NCI-H2196 treated with DMSO at 0.1 percent for 48 hours (cell line): Measurements from ENCODE around the gene NFIX.

Experiments
- DNase-seq: peaks from one replicate; lab custom pipeline; 2025; ENCODE audit not compliant: unreplicated experiment; lab: John Stamatoyannopoulos, UW

NFIX gene

DNA sequence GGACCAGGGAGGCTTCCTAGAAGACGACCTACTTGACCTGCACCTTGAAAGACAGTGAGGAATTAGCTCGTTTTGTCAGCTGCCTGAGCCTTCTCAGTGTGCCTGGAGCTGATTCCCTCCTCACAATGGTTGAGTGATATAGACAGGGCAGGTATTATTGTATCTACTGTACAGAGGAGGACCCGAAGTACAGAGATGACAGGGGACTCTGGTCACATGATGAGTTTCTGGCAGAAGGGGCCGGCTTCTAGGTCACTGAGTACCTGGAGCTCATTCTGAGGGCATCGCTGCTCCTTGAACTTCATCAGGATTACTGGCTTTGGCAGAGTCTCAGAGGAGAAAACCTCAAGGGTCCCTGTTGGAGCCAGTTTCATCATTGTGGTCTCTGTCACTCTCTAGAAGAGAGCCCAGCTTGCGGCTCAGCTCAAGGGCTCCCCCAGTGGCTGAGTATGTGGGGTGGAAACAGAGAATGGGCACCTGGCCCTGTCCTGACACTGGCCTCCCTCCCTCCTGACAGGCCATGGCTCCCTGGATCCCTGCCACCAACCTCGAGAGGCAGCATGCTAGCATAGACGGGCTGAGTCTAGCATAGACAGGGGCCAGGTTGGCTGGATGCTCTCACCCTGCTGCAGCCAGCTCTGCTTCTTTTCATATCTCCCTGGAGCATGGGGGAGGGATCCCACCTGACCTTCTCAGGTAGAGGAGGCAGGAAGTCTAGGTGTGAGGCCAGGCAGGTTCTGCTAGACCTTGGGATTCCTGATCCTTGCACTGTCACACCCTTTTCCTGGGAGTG, 38.7 kb downstream of the NFIX start:
- peak; percentile 85 for DNase-seq

DNA sequence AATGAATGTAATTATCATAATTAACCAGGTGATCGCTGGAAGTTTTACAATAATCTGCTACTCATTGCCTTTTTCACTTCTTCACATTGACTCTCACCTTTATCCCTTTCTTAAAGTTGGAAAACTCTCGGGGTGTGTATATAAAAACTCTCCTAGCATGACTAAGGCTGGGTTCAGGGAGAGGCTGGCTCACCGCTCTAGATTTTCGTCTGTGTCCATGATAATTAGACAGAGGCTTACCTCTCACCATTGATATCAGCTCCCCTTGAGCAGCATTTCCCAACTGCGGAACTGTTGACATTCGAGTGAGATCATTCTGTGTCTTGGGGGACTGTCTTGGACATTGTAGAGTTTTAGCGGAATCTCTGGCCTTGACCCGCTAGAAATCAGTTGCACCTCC, 39.4 kb downstream of the NFIX start:
- DNase-seq: no peak

DNA sequence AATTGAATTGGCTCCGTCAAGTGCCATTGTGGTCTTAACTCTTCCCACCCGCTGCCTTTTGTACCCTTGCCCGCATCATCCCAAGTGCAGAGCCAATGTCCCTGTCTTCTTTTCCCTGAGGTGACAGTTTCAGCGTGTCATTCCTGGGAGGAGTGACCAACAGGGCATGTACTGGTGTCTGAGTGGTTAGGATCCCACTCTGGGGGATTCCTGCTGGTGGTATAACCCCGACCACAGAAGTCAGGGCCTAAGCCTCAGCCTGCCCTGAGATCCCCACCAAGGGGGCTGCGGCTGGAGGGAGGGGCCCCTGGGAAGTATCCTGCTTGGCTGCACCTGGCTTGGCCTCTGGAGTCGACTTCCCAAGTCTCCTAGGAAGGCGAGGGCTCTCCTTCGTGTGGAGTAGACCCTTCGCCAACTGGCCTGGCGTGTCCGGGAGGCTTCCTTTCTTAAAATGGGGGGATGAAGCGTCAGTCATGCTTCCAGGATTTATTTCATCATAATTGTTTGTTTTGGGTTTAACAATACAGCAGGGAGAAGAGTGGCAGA, 40.6 kb downstream of the NFIX start:
- no peak for DNase-seq

DNA sequence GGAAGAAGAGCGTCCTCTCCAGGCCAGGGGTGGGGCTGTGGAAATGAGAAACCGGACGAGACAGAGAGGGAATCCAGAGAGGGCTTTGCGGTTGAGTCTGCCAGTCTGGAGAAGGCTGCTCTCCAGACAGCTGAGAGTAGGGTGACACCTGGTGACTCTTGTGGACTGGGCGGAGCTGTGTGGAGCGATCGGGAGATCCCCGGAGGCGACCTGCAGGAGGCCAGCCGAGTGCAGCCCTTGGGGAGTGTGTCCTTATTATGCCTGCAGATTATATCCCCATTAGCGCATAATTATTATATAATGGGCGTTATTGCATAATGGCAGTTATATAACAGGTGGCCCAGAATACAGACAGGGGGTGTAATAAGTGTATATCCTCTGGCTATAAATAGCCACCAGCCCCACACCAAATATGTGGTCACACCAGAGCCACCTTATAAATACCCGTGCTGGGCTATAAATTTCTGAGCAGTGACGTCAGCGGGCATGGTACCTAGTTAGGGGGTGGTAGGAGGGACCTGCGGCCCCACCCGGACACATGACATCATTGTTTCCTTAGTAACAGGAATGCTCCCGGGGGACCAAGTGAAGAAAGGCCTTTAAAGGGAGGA, 41.2 kb downstream of the NFIX start:
- no peak for DNase-seq

DNA sequence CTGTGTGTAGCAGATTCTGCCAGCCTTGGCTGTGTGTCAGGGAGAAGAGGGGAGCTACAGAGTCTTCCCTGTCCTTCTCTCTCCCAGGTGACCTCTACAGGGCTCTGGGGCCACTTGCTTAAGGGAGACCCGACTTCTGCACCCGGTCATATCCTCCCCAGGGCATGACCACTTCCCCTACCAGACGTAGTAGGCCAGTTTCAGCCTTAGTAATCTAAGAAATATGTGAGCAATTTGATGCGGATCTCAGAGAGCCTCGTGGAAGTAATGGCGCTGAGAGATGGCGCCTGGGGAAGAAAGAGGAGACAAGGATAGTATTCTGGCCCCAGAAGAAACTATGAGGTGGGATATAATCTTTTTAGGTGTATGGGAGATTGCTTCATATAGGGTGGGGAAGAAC, 41.9 kb downstream of the NFIX start:
- DNase-seq: no peak

DNA sequence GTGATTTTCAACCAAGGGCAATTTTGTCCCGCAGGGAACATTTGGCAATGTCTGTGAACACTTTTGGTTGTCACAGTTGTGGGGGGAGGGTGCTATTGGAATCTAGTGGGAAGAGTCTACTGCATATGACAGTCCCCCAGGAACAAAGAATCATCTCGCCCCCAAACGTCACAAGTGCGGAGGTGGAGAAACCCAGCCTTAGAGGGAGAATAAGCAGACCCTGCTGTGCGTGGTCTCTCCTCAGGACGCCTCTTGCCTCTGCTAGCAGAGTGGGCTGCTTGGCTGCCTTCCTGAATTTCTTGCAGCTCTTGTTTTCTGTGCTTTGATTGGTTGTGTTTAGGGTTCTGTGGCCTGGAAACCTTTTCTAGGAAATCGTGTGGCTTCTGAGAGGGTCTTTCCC, 42.5 kb downstream of the NFIX start:
- no peak for DNase-seq

DNA sequence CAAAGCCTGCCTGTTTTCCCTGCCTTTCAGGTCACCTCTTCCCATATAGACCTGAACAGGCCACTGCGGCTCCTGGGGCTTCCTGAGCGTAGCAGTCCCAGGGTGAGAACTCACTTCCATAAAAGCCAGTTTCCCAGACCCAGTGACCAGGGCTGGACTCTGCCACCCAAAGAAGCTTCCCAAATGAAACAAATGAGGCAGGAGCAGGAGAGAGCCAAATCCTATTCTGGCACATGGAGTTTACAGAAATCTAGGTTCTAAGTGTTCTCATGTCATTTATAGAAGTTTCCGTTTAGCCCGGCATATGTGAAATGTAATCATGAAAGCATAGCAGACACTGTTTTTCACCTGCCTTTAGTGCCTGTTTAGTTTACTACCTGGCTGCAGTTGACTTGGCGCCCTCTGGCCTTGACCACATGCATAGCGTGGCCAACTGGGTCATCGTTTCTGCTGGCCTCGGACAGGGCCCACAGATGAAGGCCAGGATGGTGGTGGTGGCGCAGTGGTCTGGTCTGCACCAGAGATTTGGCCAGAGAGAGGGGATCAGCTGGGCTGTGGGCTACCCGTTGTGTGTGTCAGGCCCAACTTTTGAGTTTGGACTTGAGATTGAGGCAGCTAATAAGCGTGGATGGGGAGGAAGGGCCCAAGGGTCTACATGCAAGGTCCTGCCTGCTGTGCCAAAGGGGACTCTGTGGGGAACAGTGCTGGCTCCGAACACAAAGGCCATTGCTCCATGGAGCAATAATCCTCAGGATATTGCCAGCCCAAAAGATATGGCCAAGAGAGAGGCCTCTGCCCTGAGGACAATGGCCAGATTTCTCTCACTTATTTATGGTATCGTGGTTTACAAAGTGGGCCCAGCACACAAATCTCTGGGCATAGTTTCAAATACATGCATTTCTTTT, 43.3 kb downstream of the NFIX start:
- DNase-seq: no peak

DNA sequence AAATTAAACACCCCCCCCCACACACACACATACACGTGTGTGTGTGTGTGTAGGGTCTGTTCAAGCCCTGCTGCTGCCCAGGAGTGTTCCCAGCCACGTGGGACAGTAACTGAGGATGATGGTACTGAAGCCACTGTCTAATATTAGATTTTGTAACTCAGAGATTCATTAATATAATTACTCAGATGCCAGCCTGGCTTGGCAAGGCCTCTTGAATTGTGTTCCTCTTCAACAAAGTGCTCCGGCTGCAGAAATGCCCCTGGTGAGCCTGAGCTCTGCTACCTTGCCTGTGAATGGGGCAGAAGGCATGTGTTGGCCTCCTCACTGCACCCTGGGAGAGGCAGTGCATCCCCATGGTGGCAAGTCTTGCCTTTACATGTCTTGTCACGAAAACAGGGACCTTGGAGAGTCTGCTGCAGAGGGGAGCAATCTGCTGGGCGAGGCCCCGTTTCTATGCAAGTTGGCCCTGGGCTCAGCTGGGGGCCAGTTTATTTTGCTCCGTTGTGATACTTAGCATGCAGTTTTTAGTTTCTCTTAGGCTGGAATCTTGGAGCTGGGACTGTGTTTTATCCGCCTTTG, 44.0 kb downstream of the NFIX start:
- DNase-seq: no peak

DNA sequence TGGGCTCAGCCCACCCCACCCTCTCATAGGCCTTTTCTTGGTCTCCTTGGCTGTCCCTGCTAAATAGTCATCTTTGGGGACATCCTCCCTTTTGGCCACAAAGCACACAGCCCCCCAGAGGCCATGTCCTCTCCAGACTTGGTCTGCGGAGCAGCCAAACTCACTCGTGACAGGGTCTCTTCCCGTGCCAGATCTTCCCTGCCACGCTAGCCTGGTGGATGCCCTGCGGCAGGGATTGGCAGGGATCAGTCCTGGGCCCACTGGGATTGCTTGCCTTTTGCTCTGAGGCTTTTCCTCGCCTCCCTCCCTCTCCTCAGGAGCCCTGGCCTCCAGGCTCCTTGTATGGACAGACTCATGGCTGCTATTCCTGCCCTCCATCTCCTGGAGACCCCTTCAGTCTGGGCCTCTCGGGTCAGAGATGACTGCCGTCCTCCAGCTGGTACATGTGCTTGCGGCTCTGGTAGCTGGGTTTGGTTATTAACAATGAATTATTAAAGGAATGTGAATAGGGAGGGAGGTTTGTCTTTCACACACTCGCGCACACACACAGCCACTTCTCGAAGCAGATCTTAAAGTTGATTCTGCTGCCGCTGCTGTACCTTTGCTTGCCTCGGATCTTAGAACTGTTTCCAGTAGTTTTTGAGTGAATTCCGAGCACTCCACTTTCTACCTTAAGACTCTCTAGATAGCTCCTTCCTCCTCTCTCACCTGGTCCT, 45.1 kb downstream of the NFIX start:
- no peak for DNase-seq

DNA sequence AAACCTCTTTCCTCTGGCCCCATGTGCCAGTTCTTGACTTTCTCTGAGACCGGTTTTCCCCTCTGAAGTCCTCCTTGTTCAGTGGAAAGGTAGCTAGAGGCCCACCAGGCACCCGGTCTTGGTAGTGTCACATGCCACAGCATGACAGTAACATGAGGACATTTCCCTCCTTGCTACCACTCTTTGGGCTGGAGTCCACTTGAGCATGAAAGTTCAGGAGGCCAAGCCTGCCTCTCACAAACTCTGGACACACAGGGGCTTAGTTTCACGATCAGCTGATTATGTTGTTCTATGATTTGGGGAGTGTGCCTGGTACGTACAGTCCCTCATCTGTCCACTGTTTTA, 45.6 kb downstream of the NFIX start:
- no peak for DNase-seq

DNA sequence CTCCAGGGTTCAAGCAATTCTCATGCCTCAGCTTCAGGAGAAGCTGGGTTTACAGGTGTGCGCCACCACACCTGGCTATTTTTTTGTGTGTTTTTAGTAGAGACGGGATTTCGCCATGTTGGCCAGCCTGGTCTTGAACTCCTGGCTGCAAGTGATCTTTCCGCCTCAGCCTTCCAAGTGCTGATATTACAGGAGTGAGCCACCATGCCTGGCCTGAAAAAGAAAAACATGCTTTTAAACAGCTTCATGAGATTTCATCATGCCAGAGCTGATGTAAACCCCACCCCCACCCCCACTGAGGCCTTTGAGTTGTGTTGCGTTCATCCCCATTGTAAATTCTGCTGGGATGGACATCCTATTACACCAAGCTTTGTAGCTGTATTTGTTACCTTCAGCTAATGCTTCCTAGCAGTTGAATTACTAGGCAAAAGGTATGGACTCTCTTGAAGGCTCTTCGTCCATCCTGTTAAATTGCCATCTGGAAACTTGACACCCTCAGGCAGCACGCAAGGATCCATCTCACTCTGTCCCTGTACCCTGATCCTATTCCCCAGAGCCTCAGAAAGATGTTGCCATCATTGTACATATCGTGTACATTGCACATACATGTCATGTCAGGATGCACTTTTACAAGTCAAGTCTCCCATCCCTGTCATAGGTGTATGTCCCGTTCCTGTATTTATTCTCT, 47.3 kb downstream of the NFIX start:
- no peak for DNase-seq

DNA sequence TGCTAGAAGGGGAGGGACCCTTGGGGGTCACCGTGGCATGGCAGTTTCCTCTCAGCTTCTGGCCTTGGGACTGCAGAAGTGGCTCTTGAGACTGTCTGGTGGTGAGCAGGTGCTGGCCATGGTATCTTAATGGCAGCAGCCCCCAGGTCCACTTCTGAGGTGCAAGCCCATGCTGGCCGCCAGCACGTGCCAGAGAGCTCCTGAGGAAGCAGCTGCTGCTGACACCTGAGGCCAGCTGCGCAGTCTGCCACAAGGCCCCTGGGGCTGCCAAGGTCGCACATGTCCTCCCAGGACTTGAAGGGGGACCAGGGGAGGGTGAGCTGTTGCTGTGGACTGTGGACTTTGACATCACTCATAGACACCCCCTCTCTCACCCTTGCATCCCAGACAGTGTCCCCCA, 48.0 kb downstream of the NFIX start:
- DNase-seq: peak; percentile 59

DNA sequence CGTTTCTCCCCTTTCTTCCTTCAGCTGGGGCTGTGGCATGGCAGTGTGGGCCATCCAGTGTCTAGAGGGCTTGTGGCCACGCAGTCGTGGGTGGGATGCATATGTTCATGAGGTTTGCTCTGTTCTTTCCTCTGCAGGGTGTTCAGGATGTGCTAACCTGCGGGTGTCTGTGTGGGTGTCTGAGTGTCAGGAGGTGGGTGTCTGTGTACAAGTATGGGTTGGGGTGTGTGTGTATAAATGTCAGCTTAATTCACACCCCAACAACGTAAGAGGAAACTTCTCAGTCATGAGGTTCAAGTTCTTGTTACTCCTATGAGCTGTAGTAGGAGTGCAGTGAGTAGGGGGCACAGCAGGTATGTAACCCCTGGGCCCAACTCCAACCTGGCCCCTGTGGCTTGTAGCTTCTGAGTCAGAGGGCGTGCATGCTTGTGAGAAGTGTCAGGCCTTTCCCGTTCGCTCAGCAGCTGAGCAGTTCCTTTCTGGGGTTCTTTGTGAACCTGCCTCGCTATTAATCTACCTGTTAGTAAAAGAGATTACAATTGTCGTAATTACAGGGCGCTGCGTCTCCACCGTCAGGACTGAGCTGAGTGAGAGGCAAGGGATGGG, 49.1 kb downstream of the NFIX start:
- DNase-seq: no peak

DNA sequence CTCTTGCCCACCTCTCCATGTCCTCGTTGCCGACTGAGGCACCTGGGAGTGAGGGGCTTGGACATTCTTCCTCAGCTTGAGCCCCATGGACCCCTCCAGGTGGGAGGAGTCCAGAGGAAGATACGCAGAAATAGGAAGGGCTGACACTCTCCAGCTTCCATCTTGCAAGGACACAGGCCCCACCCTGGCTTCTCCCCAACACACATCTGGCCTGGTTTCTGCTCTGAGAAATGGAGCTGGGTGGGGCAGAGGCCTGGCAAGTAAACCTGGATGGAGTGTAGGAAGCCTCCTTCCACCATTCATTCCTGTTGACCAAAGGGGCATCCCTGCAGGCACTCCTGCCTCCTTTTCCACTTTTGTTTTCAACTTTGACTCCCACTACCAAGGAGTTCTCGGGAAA, 50.5 kb downstream of the NFIX start:
- no peak for DNase-seq

DNA sequence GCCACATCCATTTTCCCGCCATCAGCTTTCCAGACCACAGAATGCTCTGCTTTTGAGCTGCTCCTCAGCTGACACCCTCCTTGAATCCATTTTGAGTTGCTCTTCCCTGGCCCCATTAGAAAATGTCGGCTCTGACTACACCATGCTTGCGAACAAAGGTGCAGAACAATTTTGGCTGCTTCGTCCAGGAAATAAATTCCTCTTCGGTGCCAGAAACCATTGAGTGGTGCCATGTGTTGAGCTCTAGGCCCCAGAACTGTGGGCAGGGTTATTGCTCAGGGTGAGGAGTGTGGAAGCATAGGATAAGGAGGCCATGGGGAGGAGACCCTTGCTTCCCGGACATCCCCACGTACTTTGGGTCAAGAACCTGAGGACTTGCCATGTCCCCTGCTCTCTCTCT, 52.1 kb downstream of the NFIX start:
- no peak for DNase-seq

DNA sequence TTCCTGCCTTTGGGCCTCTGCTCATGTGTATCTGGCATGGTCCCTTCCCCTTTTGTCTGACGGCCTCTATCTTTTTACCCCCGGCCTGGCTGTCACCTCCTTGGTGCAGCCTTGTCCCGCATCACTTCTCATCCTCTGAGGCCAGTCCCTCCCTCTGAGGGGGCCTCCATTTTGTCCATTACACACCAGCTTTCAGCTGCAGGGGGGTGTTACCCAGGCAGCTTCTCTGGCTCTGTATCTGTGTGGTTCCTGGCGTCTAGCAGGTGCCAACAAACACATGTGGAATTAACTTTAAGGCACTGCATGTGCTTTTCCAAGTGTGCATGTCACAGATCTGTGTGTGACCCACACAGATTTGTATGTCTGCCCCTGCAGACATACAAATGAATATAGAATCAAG, 55.0 kb downstream of the NFIX start:
- DNase-seq: no peak

DNA sequence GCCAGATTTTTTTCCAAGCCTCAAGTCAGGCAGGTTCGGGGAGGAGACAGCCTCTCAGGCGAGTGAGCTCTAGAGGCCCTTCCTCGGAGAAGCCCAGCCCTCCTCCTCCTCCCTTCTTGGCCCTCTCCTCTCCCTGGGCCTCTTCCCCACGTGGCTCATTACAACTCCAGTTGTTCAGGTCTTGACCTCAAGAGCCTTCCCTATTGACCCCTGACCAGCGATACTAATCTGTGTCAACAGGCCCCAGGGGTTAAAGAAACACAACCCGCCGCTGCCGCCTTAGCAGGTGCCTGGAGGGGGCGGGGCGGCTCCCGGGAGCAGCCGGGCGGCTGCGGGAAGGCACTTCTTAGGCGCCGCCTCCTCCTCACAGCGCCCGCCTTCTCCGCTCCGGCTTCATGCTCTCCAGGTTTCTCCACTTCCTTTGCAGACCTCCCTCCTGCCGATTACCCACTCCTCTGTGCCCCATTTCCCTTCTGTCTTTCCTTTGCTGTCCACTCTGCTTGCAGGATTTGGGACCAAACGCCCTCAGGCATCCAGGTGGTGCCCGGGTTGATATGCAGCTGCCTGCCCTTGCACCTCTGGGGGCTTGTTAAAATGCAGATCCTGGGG, 56.4 kb downstream of the NFIX start:
- peak; percentile 84 for DNase-seq

DNA sequence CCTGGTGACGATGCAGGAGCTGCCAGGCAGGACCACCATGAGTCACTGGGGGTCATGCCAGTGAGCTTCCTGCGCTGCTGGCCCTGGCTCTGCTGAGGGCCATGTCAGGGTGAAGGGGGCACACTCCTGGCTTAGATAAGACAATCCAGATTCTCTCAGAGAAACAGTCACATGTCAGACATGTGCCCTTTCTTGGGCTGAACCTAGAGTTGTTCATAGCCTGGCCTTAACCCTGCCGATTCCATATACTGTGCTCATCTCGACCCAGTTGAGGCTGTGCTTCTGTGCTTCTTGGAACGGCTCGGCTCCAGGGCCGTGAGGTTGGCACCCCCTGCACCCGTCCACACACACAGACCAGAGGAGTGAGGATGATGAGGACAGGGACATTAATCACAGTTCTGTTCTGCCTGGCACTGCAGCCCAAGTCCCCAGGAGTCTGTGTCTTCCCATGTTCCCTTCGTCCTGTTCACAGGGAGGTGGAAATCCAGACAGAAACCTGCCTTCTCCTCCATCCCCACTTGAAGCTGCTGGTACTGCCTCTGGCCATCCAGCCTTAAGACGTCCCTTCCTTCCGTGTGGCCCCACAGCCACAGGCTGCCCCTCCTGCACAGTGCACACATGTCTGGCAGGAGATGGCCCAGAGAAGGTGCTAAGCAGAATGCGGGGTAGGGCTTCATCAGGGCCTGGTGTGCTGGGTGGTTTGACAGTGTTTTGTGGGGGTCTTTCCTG, 57.3 kb downstream of the NFIX start:
- DNase-seq: no peak

DNA sequence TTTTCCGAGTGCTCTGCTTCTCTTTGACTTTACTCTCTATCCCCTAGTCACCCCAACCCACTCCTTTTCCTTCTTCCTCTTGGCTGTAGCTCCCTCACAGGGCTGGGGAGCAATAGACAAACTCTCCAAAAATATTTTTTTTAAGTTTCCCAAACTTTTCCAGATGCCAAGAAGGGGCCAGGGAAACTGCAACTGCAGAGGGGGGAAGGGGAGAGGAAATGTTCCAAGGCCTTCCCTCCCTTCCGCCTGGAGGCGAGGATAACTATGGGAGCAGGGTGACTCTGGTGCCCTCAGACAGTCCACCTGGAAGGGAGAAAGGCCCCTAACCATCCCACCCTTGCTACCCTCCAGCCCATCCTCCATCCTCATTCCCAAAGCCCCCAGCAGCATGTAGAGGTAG, 58.0 kb downstream of the NFIX start:
- no peak for DNase-seq
